Lower lobe of right lung (tissue), 2 donors: ENCODE results near the gene CPNE6. TPM values are rescaled to one million over a fixed set of nuclear protein-coding genes. Genes with fewer than 3 reads are reported as not detected.

Experiments
- ATAC-seq, 2 donors: fragments of 200-7000 bp; cut with Tn5 transposase; one replicate each; pipeline ENCODE4 v1.9.1; 2020 to 2022; ENCODE audit warnings: mild to moderate bottlenecking in 2 of 2, moderate library complexity in 2 of 2
- DNase-seq: peaks from one replicate; pipeline ENCODE4 v3.0.0-alpha.2; 2020
- H3K27ac ChIP-seq: fragments of 200-600 bp; one replicate; pipeline ENCODE4 v1.8.0; 2022
- H3K27me3 ChIP-seq: fragments of 200-600 bp; one replicate; pipeline ENCODE4 v1.8.0; 2022; ENCODE audit warnings: low read depth
- H3K36me3 ChIP-seq: fragments of 200-600 bp; one replicate; pipeline ENCODE4 v1.8.0; 2022; ENCODE audit warnings: mild to moderate bottlenecking
- H3K4me1 ChIP-seq: fragments of 200-600 bp; one replicate; pipeline ENCODE4 v1.8.0; 2022
- H3K4me3 ChIP-seq: fragments of 200-600 bp; one replicate; pipeline ENCODE4 v1.8.0; 2022; ENCODE audit warnings: mild to moderate bottlenecking
- H3K9me3 ChIP-seq: fragments of 200-600 bp; one replicate; pipeline ENCODE4 v1.8.0; 2022
- intact Hi-C: fragments of 100-400 bp; cut with DNase I; formaldehyde crosslinking; loops from one replicate; pipeline ENCODE4 v1.11.0; 2022
- total RNA-seq: library from RNA; stranded (reverse); fragmentation: NEBNext Ultra II Directional; extraction: Animal tissue kit (Norgen Biotek cat#: 25700); gene quantifications from one replicate; pipeline ENCODE4 v1.2.1, GENCODE V29; 2021
- TF ChIP-seq, protein P1 (sequence below): fragments of 200-600 bp; IDR thresholded peaks from one replicate; pipeline ENCODE4 v1.8.0; 2022; ENCODE audit warnings: antibody characterized with exemption, mild to moderate bottlenecking
- donor health status: DM: no; HTN: yes; CAD: no; lungs with severe emphysema.

CPNE6 gene
- total RNA-seq, 1 donor from 2014 or later = not detected

DNA sequence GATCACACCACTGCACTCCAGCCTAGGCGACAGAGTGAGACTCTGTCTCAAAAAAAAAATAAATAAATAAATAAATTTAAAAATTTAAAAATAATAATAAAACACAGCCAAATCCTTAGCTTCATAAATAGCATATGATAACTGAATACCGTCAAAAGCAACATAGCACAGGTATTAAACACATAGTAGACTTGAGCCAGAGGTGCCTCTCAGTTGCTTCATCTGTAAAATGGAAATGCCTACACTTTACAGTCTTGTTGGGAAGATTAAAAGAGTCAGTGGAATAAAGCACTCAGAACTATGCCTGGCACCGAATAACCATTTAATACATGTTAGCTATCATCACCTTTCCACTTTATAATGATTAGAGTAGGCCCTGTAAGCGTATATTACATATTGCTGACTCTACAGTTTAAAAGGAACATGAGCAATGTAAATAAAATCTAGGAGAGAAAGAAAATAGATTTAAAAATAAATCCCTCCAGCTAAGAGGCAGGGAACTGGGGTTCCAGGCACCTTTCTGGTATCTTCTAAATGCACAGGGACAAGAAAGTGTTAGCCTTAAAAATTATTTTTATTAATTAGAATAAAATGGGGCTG, 35.4 kb downstream of the CPNE6 start:
- Histone ChIP-seq H3K9me3 (no peaks in the 10 kb centered on the region), H3K4me1 (peaks cover 24% of the 10 kb centered on the region), H3K27me3 (no peaks in the 10 kb centered on the region), H3K27ac (no peak overlapping the region), H3K4me3 (no peak overlapping the region), H3K36me3 (peaks cover 17% of the 10 kb centered on the region)
- intact Hi-C loops = no loop called here
- ATAC-seq (no peak), DNase-seq (no peak)
- TF ChIP-seq, protein P1, sequence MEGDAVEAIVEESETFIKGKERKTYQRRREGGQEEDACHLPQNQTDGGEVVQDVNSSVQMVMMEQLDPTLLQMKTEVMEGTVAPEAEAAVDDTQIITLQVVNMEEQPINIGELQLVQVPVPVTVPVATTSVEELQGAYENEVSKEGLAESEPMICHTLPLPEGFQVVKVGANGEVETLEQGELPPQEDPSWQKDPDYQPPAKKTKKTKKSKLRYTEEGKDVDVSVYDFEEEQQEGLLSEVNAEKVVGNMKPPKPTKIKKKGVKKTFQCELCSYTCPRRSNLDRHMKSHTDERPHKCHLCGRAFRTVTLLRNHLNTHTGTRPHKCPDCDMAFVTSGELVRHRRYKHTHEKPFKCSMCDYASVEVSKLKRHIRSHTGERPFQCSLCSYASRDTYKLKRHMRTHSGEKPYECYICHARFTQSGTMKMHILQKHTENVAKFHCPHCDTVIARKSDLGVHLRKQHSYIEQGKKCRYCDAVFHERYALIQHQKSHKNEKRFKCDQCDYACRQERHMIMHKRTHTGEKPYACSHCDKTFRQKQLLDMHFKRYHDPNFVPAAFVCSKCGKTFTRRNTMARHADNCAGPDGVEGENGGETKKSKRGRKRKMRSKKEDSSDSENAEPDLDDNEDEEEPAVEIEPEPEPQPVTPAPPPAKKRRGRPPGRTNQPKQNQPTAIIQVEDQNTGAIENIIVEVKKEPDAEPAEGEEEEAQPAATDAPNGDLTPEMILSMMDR = no peak

DNA sequence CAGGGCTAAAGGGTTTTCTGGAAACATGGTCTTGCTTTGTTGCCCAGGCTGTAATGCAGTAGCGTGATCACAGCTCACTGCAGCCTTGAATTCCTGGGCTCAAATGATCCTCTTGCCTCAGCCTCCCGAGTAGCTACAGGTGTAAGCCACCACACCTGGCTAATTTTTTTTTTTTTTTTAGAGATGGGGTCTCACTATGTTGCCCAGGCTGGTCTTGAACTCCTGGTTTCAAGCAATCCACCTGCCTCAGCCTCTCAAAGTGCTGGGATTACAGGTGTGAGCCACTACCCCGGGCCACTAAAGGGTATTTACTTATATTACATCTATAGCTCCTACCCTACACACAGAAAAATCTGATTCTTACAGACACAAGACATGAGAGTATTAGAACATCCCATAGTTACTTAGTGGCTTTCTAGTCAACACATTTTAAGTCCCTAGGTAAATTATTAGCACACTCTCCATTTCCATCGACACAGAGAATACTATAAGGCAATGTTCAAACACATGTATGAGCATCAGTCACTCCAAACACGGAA, 37.0 kb downstream of the CPNE6 start:
- peaks cover 27% of the 10 kb centered on the region for H3K4me1 ChIP-seq
- no peaks in the 10 kb centered on the region for H3K9me3 ChIP-seq
- peaks cover 5% of the 10 kb centered on the region for H3K36me3 ChIP-seq
- DNase-seq = no peak
- TF ChIP-seq, protein P1 = no peak
- H3K27me3 ChIP-seq = no peaks in the 10 kb centered on the region
- peak overlapping the region; percentile 61 for H3K27ac ChIP-seq
- ATAC-seq = no peak
- intact Hi-C loops = no loop called here
- no peak overlapping the region for H3K4me3 ChIP-seq

DNA sequence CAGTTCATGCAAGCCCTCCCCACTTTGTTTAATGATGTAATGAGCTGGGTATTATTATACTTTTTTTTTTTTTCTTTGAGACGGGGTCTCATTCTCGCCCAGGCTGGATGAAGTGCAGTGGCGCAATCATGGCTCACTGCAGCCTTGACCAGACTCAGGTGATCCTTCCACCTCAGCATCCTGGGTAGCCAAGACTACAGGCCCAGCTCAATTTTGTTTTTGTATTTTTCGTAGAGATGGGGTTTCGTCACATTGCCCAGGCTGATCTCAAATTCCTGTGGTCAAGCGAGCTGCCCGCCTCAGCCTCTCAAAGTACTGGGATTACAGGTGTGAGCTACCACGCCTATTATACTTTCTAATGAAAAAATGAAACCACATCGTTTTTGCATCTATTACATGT, 38.7 kb downstream of the CPNE6 start:
- ATAC-seq = no peak
- Histone ChIP-seq H3K36me3 (no peaks in the 10 kb centered on the region), H3K27ac (peak overlapping the region; percentile 61), H3K4me3 (no peak overlapping the region), H3K4me1 (peaks cover 27% of the 10 kb centered on the region), H3K27me3 (no peaks in the 10 kb centered on the region), H3K9me3 (no peaks in the 10 kb centered on the region)
- TF ChIP-seq, protein P1 = no peak
- peak; percentile 59 for DNase-seq
- intact Hi-C loops = no loop called here

DNA sequence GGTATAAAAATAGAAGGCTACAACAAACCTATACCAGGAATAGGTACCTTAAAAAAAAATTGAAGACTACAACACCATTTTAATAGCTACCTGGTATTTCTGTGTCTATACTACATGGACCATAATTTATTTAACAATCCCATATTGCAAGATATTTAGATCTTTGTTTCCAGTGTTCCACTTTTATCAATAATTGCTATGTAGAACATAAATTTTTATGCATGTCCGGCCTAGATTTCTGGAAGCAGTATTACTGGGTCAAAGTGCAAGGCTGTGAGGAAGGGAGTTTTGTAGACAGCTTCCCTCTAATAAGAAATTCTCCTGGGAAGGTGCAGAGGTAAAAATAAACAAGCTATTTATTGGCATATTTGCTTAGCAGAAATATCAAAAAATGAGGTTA, 39.2 kb downstream of the CPNE6 start:
- TF ChIP-seq, protein P1 = no peak
- no peaks in the 10 kb centered on the region for H3K36me3 ChIP-seq
- H3K4me1 ChIP-seq = peaks cover 30% of the 10 kb centered on the region
- H3K9me3 ChIP-seq = no peaks in the 10 kb centered on the region
- ATAC-seq (no peak), DNase-seq (no peak)
- H3K27ac ChIP-seq = no peak overlapping the region
- no peaks in the 10 kb centered on the region for H3K27me3 ChIP-seq
- H3K4me3 ChIP-seq = no peak overlapping the region
- intact Hi-C loops = no loop called here

DNA sequence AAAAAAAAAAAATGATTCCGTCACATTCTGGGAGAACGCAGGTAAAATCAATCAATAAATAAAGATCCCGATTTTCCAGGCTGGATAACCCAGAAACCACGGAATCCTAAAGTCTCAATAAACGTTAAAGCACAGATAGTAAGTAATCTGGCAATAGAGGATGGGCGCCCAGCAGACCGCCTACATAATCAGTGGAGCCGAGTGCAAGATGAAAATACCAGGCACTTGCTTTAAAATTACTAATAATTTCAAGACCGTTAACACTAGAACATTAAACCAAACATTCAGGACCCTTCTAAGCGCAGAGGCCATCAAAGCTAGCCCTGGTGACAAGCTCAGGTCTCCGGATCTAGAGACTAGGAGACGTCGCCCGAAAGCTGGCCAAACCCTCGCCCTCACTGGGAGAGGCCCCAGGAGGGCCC, 42.0 kb downstream of the CPNE6 start:
- no peaks in the 10 kb centered on the region for H3K9me3 ChIP-seq
- ATAC-seq (peak in 1 of 2 donors; percentile 0), DNase-seq (no peak)
- no peaks in the 10 kb centered on the region for H3K27me3 ChIP-seq
- H3K4me3 ChIP-seq = peak overlapping the region; percentile 77
- H3K36me3 ChIP-seq = peaks cover 19% of the 10 kb centered on the region
- H3K27ac ChIP-seq = peak overlapping the region; percentile 97
- intact Hi-C loops = no loop called here
- TF ChIP-seq, protein P1 = no peak
- H3K4me1 ChIP-seq = peaks cover 40% of the 10 kb centered on the region
